MM.1S (cell line): ENCODE measurements around the gene C1QTNF3.

Source experiments
- DNase-seq: peaks from one replicate; pipeline ENCODE4 v3.0.0-alpha.2; 2015
- H2AFZ ChIP-seq: fragments of 300-600 bp; sonication (generic); 2 replicates; pipeline ENCODE4 v1.6.0; 2016; ENCODE audit warnings: antibody characterized with exemption, low read length
- H3F3A ChIP-seq: fragments of 300-600 bp; sonication (generic); 2 replicates; pipeline ENCODE4 v1.6.1; 2016; ENCODE audit warnings: mild to moderate bottlenecking, antibody characterized with exemption, low read length, moderate library complexity, mixed read lengths; ENCODE audit not compliant: insufficient read depth
- H3K27ac ChIP-seq: fragments of 300-600 bp; sonication (generic); 2 replicates; pipeline ENCODE4 v1.5.1; 2016; ENCODE audit warnings: mild to moderate bottlenecking, low read length
- H3K27me3 ChIP-seq: fragments of 300-600 bp; sonication (generic); replicated peaks from 2 replicates; pipeline ENCODE4 v1.6.0; 2016; ENCODE audit warnings: low read length; ENCODE audit not compliant: insufficient read depth
- H3K36me3 ChIP-seq: fragments of 300-600 bp; sonication (generic); replicated peaks from 2 replicates; pipeline ENCODE4 v1.6.1; 2016; ENCODE audit warnings: mild to moderate bottlenecking, low read length, mixed read lengths; ENCODE audit not compliant: insufficient read depth
- H3K4me1 ChIP-seq: fragments of 300-600 bp; sonication (generic); 2 replicates; pipeline ENCODE4 v1.6.1; 2016; ENCODE audit warnings: low read length, mixed read lengths
- H3K4me2 ChIP-seq: fragments of 300-600 bp; sonication (generic); 2 replicates; pipeline ENCODE4 v1.6.0; 2016; ENCODE audit warnings: low read depth, low read length
- H3K4me3 ChIP-seq: fragments of 300-600 bp; sonication (generic); 2 replicates; pipeline ENCODE4 v1.5.1; 2016; ENCODE audit warnings: low read length, mixed read lengths
- H3K79me2 ChIP-seq: fragments of 300-600 bp; sonication (generic); 2 replicates; pipeline ENCODE4 v1.6.1; 2016; ENCODE audit warnings: mixed run types, low read length, mixed read lengths
- H3K9ac ChIP-seq: fragments of 300-600 bp; sonication (generic); 2 replicates; pipeline ENCODE4 v1.6.1; 2016; ENCODE audit warnings: low read length, mixed read lengths
- H3K9me2 ChIP-seq: fragments of 300-600 bp; sonication (generic); replicated peaks from 2 replicates; pipeline ENCODE4 v1.6.1; 2016; ENCODE audit warnings: mild to moderate bottlenecking, low read length, mixed read lengths; ENCODE audit not compliant: insufficient read depth
- H3K9me3 ChIP-seq: fragments of 300-600 bp; sonication (generic); replicated peaks from 2 replicates; pipeline ENCODE4 v1.6.1; 2016; ENCODE audit warnings: mild to moderate bottlenecking, low read length, mixed read lengths; ENCODE audit not compliant: insufficient read depth
- H4K20me1 ChIP-seq: fragments of 300-600 bp; sonication (generic); 2 replicates; pipeline ENCODE4 v1.6.1; 2016; ENCODE audit warnings: mild to moderate bottlenecking, low read length, moderate library complexity, mixed read lengths; ENCODE audit not compliant: insufficient read depth
- EZH2 ChIP-seq: fragments of 300-600 bp; sonication (generic); optimal IDR thresholded peaks from 2 replicates; pipeline ENCODE3; 2017; ENCODE audit warnings: low read depth, mild to moderate bottlenecking, antibody characterized with exemption, low read length, mixed read lengths
- EZH2phosphoT487 ChIP-seq: fragments of 300-600 bp; sonication (generic); IDR thresholded peaks from 2 replicates; pipeline ENCODE4 v1.6.1; 2018; ENCODE audit warnings: antibody characterized with exemption, low read length
- TF ChIP-seq, protein P1 (sequence below): fragments of 300-600 bp; sonication (generic); IDR thresholded peaks from 2 replicates; pipeline ENCODE4 v1.5.1; 2016; ENCODE audit warnings: antibody characterized with exemption, low read length, mixed read lengths

Gene C1QTNF3

DNA sequence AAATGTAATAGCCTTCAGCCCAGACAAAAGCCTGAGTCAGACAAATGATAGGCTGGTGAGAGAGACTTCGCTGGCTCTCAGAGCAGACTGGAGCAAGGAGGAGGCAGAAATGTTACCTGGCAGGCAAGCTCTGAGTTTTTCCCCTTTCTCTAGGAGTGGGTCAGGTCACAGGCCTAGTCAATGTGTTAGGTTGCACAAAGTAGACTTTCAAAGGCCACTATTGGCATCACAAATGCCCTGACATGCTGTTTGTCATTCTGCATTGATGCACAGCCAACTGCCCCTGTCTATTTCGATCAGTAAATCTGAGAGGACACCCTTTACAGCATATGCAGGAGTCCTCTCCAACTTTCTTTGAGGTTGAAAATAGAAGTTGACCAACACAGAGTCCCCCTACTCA is 15.5 kb upstream of the C1QTNF3 start:
- Histone ChIP-seq H3K9me3 (no peaks in the 10 kb centered on the region), H3K9ac (no peak overlapping the region), H2AFZ (no peak overlapping the region), H3K27me3 (no peaks in the 10 kb centered on the region), H3K4me2 (no peak overlapping the region), H3K36me3 (no peaks in the 10 kb centered on the region), H3K27ac (no peak overlapping the region), H3K9me2 (no peaks in the 10 kb centered on the region), H3F3A (no peaks in the 10 kb centered on the region), H3K79me2 (no peaks in the 10 kb centered on the region), H3K4me3 (no peak overlapping the region), H4K20me1 (no peaks in the 10 kb centered on the region), H3K4me1 (no peaks in the 10 kb centered on the region)
- TF ChIP-seq, protein P1, sequence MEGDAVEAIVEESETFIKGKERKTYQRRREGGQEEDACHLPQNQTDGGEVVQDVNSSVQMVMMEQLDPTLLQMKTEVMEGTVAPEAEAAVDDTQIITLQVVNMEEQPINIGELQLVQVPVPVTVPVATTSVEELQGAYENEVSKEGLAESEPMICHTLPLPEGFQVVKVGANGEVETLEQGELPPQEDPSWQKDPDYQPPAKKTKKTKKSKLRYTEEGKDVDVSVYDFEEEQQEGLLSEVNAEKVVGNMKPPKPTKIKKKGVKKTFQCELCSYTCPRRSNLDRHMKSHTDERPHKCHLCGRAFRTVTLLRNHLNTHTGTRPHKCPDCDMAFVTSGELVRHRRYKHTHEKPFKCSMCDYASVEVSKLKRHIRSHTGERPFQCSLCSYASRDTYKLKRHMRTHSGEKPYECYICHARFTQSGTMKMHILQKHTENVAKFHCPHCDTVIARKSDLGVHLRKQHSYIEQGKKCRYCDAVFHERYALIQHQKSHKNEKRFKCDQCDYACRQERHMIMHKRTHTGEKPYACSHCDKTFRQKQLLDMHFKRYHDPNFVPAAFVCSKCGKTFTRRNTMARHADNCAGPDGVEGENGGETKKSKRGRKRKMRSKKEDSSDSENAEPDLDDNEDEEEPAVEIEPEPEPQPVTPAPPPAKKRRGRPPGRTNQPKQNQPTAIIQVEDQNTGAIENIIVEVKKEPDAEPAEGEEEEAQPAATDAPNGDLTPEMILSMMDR, result no peak
- no peak for DNase-seq

DNA sequence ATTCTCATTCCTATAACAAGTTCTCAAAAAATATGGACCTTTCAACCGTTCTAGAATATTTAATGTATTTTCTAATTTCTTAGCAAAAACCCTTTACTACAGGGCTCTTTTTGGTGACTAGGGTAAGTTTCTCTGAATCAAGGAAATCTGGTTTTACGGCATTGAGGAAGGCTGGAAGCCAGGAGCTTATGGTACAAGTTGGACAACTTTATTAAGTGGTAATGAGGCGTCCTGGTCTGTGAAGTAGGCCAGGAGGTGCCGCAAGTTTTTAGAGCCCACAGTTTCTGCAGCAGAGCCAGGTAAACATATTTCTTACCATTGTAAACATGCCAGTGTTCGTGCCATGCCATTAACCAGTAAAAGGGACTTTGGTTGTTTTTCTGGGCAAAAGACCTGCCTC is 14.6 kb upstream of the C1QTNF3 start:
- no peak overlapping the region for H3K4me2 ChIP-seq
- no peaks in the 10 kb centered on the region for H3K36me3 ChIP-seq
- H3K79me2 ChIP-seq, result no peaks in the 10 kb centered on the region
- H4K20me1 ChIP-seq, result no peaks in the 10 kb centered on the region
- H3K9me2 ChIP-seq, result no peaks in the 10 kb centered on the region
- no peak overlapping the region for H3K27ac ChIP-seq
- no peak overlapping the region for H3K9ac ChIP-seq
- H3K4me3 ChIP-seq, result no peak overlapping the region
- TF ChIP-seq EZH2phosphoT487 (no peak), EZH2 (no peak)
- TF ChIP-seq, protein P1, result no peak
- H3F3A ChIP-seq, result no peaks in the 10 kb centered on the region
- no peaks in the 10 kb centered on the region for H3K4me1 ChIP-seq
- no peaks in the 10 kb centered on the region for H3K27me3 ChIP-seq
- DNase-seq, result no peak
- no peaks in the 10 kb centered on the region for H3K9me3 ChIP-seq
- no peak overlapping the region for H2AFZ ChIP-seq

DNA sequence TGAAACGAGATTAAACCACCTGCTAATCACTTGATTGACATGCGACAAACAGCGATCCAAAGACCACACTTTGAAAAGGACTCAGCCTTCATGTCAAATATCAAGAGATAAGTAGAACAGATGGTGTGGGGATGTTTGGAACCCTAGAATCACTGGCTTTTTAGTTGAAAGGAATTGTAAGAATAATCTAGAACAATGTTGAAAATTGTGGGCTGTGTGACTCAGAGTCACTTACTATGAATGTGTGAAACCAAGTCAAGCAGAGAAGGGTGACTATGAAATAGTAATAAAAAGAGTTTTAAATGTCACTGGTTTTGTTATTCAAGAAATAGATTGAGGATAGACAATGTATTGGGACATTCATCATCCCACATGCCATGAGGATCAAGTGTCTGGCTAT is 14.1 kb upstream of the C1QTNF3 start:
- Histone ChIP-seq H3K27me3 (no peaks in the 10 kb centered on the region), H3K27ac (no peak overlapping the region), H3K4me1 (no peaks in the 10 kb centered on the region), H3K4me3 (no peak overlapping the region), H3K4me2 (no peak overlapping the region), H3K9ac (no peak overlapping the region), H3K36me3 (no peaks in the 10 kb centered on the region), H2AFZ (no peak overlapping the region), H3K9me3 (no peaks in the 10 kb centered on the region), H4K20me1 (no peaks in the 10 kb centered on the region), H3K79me2 (no peaks in the 10 kb centered on the region), H3K9me2 (no peaks in the 10 kb centered on the region), H3F3A (no peaks in the 10 kb centered on the region)
- no peak for TF ChIP-seq EZH2
- TF ChIP-seq EZH2phosphoT487, result no peak
- TF ChIP-seq, protein P1, result no peak
- no peak for DNase-seq
